ENCODE measurements around the gene SRCAP.

DNA sequence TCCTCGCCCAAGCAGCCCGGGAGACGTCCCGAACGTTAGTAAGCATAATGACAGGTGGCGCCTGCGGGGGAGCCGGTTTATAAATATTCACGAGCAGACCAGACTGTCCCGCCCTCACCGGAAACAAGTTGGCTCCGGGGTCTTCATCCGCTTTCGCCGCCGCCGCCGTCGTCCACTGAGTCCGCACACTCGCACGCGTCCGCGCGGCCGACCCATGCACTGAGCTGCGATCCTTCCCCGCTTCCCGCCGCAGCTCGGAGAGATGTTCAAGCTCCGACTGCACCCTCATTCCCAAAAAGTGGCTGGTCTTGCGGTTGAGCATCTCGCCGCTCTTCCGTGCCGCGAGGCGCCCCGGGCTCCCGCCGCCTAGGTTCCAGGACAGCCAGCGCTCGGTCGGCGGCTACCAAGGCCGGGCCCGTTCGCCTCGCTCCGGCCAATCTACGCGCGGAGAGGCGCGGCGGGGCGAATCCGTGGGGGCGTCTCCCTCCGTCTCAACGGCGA lies 62.5 kb downstream of the SRCAP start:
- no peak for TF ChIP-seq POLR2AphosphoS5 (IDR thresholded peaks at IDR 0.05)
- no peak for TF ChIP-seq POLR2A (IDR thresholded peaks at IDR 0.05)
- TF ChIP-seq CTCF (IDR thresholded peaks at IDR 0.05) = peak in 1 of 4 experiments; percentile 3
- no peak for TF ChIP-seq EP300 (IDR thresholded peaks at IDR 0.05)
